MCF 10A (cell line): Measurements from ENCODE around the gene TLE6. TPM values are rescaled to one million over a fixed set of nuclear protein-coding genes. Genes with fewer than 3 reads are reported as not detected.

ENCODE experiments used
- BruUV-seq: library from RNA; stranded (reverse); fragments of 400-500 nt; replicated peaks from 2 replicates; lab custom pipeline; 2021; lab: Mats Ljungman, UMichigan
- CTCF ChIA-PET: fragments of 300-600 bp; sonication (Branson Sonifier 250); formaldehyde crosslinking; extraction: SDS; loops from one replicate; lab custom pipeline; 2021; ENCODE audit warnings: antibody characterized with exemption, inconsistent platforms; lab: Yijun Ruan, JAX
- POLR2A ChIA-PET: fragments of 300-600, 350-650 bp; sonication (Branson Sonifier 250); formaldehyde crosslinking; extraction: SDS; loops from one replicate; lab custom pipeline; 2020; ENCODE audit warnings: antibody characterized with exemption, inconsistent platforms; lab: Yijun Ruan, JAX
- DNase-seq: peaks from one replicate; pipeline ENCODE4 v3.0.0-alpha.2; 2018; ENCODE audit not compliant: unreplicated experiment
- H3K27ac Mint-ChIP-seq: one replicate; pipeline ENCODE4 v1.8.0; 2022; ENCODE audit warnings: mild to moderate bottlenecking, low read depth, mixed read lengths; ENCODE audit not compliant: unreplicated experiment
- H3K27me3 Mint-ChIP-seq: one replicate; pipeline ENCODE4 v1.8.0; 2022; ENCODE audit warnings: mixed read lengths; ENCODE audit not compliant: insufficient read depth, unreplicated experiment
- H3K36me3 Mint-ChIP-seq: one replicate; pipeline ENCODE4 v1.8.0; 2022; ENCODE audit warnings: mild to moderate bottlenecking, moderate library complexity, mixed read lengths; ENCODE audit not compliant: insufficient read depth, unreplicated experiment
- H3K4me1 Mint-ChIP-seq: one replicate; pipeline ENCODE4 v1.8.0; 2022; ENCODE audit warnings: mixed read lengths; ENCODE audit not compliant: insufficient read depth, unreplicated experiment
- H3K4me3 Mint-ChIP-seq: one replicate; pipeline ENCODE4 v1.8.0; 2022; ENCODE audit warnings: mild to moderate bottlenecking, moderate library complexity, mixed read lengths; ENCODE audit not compliant: unreplicated experiment
- H3K9me3 Mint-ChIP-seq: one replicate; pipeline ENCODE4 v1.8.0; 2022; ENCODE audit warnings: mixed read lengths; ENCODE audit not compliant: unreplicated experiment
- CTCF ChIP-seq: fragments of 200-600 bp; IDR thresholded peaks from one replicate; pipeline ENCODE4 v1.8.0; 2022; ENCODE audit warnings: antibody characterized with exemption, mild to moderate bottlenecking; ENCODE audit not compliant: unreplicated experiment
- intact Hi-C: fragments of 100-400 bp; cut with micrococcal nuclease; formaldehyde crosslinking; loops from 2 replicates; pipeline ENCODE4 v1.14.1; 2022
- total RNA-seq: library from RNA; stranded (reverse); gene quantifications from 2 replicates; pipeline ENCODE4 v1.2.3, GENCODE V29; 2022

Gene TLE6
- total RNA-seq, 1 experiment from 2014 or later: 0.89 TPM

DNA sequence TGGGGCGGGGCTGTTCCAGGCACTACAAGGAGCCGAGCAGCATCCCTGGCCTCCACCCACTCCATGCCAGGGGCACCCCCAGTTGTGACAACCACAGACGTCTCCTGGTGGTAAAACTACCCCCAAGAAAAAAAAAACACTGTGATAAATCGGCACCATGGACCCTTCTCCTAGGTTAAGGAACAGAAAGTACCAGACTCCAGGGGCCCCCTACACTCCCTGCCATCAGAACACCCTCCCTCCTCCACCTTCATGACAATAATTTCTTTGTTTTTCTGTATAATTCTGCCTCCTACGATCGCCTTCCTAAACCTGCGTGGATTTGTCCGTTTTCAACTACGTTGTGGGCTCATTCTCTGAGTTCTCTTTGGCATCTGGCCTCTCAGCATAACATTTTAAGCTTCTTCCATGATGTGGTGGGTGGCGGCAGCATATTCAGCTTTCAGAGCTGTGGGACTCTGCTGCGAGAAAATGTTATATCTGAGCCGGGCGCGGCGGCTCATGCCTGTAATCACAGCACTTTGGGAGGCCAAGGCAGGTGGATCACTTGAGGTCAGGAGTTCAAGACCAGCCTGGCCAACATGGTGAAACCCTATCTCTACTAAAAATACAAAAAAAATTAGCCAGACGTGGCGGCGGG lies 43.1 kb downstream of the TLE6 start:
- no peak for TF ChIP-seq CTCF
- intact Hi-C loops: no loop called here
- H3K4me1 Mint-ChIP-seq: no peaks in the 10 kb centered on the region
- no peak for DNase-seq
- BruUV-seq: no TSS peak
- no peaks in the 10 kb centered on the region for H3K9me3 Mint-ChIP-seq
- ChIA-PET POLR2A (interaction anchor here (0.7 kb wide), 1 partner anchor 1310 kb away, joined by 3 read pairs; no protein-coding TSS in a partner anchor), CTCF (no interaction called here)
- H3K27ac Mint-ChIP-seq: no peak overlapping the region
- H3K4me3 Mint-ChIP-seq: no peak overlapping the region
- H3K36me3 Mint-ChIP-seq: no peaks in the 10 kb centered on the region
- no peaks in the 10 kb centered on the region for H3K27me3 Mint-ChIP-seq

- Mint-ChIP-seq H3K27ac (no peak overlapping the region), H3K27me3 (no peaks in the 10 kb centered on the region), H3K4me3 (no peak overlapping the region), H3K4me1 (no peaks in the 10 kb centered on the region), H3K36me3 (no peaks in the 10 kb centered on the region), H3K9me3 (no peaks in the 10 kb centered on the region)
- intact Hi-C loops: no loop called here
- TF ChIP-seq CTCF: no peak
- CTCF ChIA-PET: no interaction called here
- no TSS peak for BruUV-seq
- POLR2A ChIA-PET: interaction anchor here (1.1 to 1.3 kb wide), 2 partner anchors 11 to 74 kb away, joined by 4 to 5 read pairs; no protein-coding TSS in a partner anchor
- DNase-seq: no peak
Measured at GRCh38 chr19:3024509-3024869, 47.1 kb downstream of the TLE6 start.

DNA sequence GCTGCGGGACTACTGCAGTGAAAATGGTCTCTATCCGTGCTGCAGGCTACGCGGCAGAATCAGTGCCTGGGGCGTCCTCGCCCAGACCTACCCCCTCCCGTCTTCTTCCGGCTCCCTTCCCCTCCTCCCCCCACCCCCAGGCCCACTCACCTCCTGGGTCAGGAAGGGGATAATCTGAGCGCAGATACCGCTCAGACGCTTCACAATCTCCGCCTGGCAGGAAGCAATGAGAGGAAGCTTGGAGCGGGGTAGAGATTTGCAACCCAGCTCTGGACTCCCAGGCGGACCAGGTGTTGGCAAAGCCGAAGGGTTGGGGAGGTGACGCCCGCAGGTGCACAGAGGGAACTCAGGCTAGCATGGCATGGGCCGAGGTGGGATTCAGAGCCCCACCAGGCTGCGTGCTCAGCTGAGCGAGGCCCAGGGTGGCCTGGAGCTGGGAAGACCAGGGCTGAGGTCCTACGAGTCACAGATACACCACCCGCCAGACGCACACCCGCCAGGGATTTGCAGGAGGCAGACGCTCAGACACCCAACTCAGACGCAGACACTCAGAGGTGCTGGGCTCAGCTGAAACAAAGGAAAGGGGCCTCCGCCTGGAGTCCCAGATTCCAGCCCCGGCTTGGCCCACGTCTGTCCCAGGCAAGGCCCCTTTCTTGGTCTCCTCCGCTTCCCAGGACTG lies 47.6 kb downstream of the TLE6 start:
- no peaks in the 10 kb centered on the region for H3K27me3 Mint-ChIP-seq
- TF ChIP-seq CTCF: no peak
- no peak overlapping the region for H3K4me3 Mint-ChIP-seq
- BruUV-seq: no TSS peak
- H3K36me3 Mint-ChIP-seq: no peaks in the 10 kb centered on the region
- intact Hi-C loops: no loop called here
- H3K9me3 Mint-ChIP-seq: no peaks in the 10 kb centered on the region
- POLR2A ChIA-PET: interaction anchor here (1.1 to 1.3 kb wide), 2 partner anchors 12 to 74 kb away, joined by 4 to 5 read pairs; no protein-coding TSS in a partner anchor
- no peak for DNase-seq
- no peaks in the 10 kb centered on the region for H3K4me1 Mint-ChIP-seq
- H3K27ac Mint-ChIP-seq: no peak overlapping the region
- CTCF ChIA-PET: no interaction called here

DNA sequence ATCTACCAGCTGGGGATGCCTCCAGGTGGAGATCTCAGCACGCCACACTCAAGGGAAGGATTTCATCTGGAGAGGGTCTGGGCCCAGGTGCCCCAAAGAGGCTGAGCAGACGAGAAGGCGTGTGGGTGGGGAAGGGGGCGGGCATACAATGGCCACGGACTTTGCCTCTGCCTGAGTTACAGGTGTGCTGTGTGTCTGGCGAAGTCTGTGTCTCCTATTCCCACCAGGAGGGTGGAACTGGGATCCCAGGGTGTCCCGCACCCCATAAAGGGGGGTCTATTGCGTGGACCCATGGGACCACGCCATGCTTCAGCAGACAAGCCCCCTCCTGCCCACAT lies 48.2 kb downstream of the TLE6 start:
- POLR2A ChIA-PET: no interaction called here
- BruUV-seq: no TSS peak
- H3K4me3 Mint-ChIP-seq: no peak overlapping the region
- H3K27ac Mint-ChIP-seq: no peak overlapping the region
- CTCF ChIA-PET: no interaction called here
- H3K27me3 Mint-ChIP-seq: no peaks in the 10 kb centered on the region
- H3K36me3 Mint-ChIP-seq: no peaks in the 10 kb centered on the region
- H3K9me3 Mint-ChIP-seq: no peaks in the 10 kb centered on the region
- intact Hi-C loops: no loop called here
- no peak for DNase-seq
- TF ChIP-seq CTCF: no peak
- H3K4me1 Mint-ChIP-seq: no peaks in the 10 kb centered on the region
